RWPE2 (cell line): ENCODE results near the gene KRTAP10-4.
A peak's percentile ranks its signal among the peaks of the same experiment; 100 is the strongest.

Experiments
- ATAC-seq: fragments of 200-7000 bp; cut with Tn5 transposase; 3 replicates; pipeline ENCODE4 v1.9.1; 2021; ENCODE audit warnings: low read depth
- DNase-seq: peaks from one replicate; pipeline ENCODE4 v3.0.0-alpha.2; 2020; ENCODE audit warnings: low spot score
- H3K27ac ChIP-seq: fragments of 450-650 bp; 2 replicates; pipeline ENCODE4 v1.5.1; 2017; ENCODE audit warnings: mild to moderate bottlenecking; ENCODE audit not compliant: poor library complexity, severe bottlenecking
- H3K27me3 ChIP-seq: fragments of 250-450 bp; sonication (Bioruptor Pico); 2 replicates; pipeline ENCODE4 v1.5.1; 2021; ENCODE audit warnings: mild to moderate bottlenecking, moderate library complexity; ENCODE audit not compliant: insufficient read depth, poor library complexity, severe bottlenecking
- H3K36me3 ChIP-seq: fragments of 250-450 bp; sonication (Bioruptor Pico); 2 replicates; pipeline ENCODE4 v1.5.1; 2020; ENCODE audit warnings: low read depth, mild to moderate bottlenecking, moderate library complexity
- H3K4me1 ChIP-seq: fragments of 250-450 bp; sonication (Bioruptor Pico); 2 replicates; pipeline ENCODE4 v1.5.1; 2021; ENCODE audit warnings: mild to moderate bottlenecking, moderate library complexity; ENCODE audit not compliant: insufficient read depth, poor library complexity, severe bottlenecking
- H3K4me3 ChIP-seq: fragments of 250-450 bp; sonication (Bioruptor Pico); 2 replicates; pipeline ENCODE4 v1.5.1; 2021; ENCODE audit warnings: mild to moderate bottlenecking, moderate library complexity; ENCODE audit not compliant: severe bottlenecking
- H3K9me3 ChIP-seq: fragments of 250-450 bp; sonication (Bioruptor Pico); 2 replicates; pipeline ENCODE4 v1.5.1; 2021; ENCODE audit warnings: mild to moderate bottlenecking, moderate library complexity; ENCODE audit not compliant: severe bottlenecking
- CTCF ChIP-seq: fragments of 450-650 bp; IDR thresholded peaks from one replicate; pipeline ENCODE4 v1.5.1; 2017; ENCODE audit warnings: mild to moderate bottlenecking, moderate library complexity; ENCODE audit not compliant: poor library complexity, severe bottlenecking

KRTAP10-4 gene

DNA sequence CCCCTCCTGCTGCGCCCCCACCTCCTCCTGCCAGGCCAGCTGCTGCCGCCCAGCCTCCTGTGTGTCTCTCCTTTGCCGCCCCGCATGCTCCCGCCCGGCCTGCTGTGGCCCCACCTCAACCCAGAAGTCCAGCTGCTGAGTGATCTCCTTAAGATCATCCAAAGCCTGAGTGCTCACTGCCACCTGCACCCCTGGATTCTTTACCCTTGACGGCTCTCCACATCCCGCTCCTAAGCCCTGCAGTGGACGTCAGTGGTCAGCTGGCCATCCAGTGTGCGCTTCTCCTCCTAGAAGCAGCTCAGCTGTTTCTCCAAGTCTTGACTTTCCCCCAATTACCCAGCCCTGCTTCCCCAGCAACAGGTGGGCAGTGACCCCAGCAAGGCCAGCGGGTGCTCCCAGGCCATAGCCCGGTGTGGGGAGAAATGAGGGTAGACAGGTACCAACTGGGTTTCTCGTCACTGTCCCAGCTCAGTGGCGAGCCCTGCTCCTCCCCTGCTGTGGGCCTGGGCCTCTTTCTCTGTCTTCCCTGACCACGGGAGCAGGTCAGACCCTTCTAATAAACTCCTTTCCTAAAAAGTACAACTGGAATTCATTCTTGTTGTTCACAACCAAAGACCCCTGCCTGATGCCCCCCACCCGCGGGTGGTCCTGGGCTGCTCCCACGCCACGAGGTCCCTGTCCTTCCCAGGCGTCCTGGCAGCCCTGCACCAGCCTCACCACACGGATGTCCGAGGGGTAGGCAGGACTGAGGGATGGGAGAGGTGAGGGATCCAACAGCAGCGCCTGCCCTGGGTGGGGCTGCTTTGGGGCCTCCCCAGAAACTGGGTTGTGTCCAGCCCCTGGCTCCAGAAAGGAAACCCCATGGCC is 28.3 kb downstream of the KRTAP10-4 start:
- Histone ChIP-seq H3K27me3 (peaks cover 15% of the 10 kb centered on the region), H3K4me3 (no peak overlapping the region), H3K9me3 (no peaks in the 10 kb centered on the region), H3K4me1 (no peaks in the 10 kb centered on the region), H3K27ac (no peak overlapping the region), H3K36me3 (no peaks in the 10 kb centered on the region)
- DNase-seq, result peak; percentile 35
- no peak for TF ChIP-seq CTCF
- ATAC-seq, result no peak

DNA sequence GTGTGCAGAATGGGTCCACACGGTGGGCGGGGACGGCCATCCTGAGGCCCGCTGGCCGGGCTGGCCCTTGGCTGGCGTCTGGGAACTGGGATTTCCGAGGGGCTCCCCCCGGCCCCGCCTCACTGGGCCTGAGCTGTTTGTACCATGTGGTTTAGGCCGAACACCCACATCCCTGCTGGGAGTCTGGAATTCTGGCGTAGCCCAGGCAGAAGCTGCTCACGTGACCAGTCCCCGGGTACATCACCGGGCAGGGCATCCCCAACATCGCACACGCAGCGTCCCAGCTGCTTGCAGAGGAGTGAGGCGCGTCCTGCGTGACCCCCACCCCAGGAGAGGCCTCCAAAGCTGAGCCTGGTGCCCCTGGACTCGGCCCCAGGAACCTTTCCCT is 28.9 kb downstream of the KRTAP10-4 start:
- H3K4me1 ChIP-seq, result no peaks in the 10 kb centered on the region
- no peak overlapping the region for H3K27ac ChIP-seq
- no peaks in the 10 kb centered on the region for H3K36me3 ChIP-seq
- ATAC-seq (no peak), DNase-seq (no peak)
- no peak overlapping the region for H3K4me3 ChIP-seq
- H3K27me3 ChIP-seq, result peaks cover 15% of the 10 kb centered on the region
- H3K9me3 ChIP-seq, result no peaks in the 10 kb centered on the region
- no peak for TF ChIP-seq CTCF

- no peaks in the 10 kb centered on the region for H3K9me3 ChIP-seq
- H3K36me3 ChIP-seq, result no peaks in the 10 kb centered on the region
- no peak for TF ChIP-seq CTCF
- ATAC-seq, result no peak
- H3K27ac ChIP-seq, result no peak overlapping the region
- H3K27me3 ChIP-seq, result peaks cover 15% of the 10 kb centered on the region
- no peaks in the 10 kb centered on the region for H3K4me1 ChIP-seq
- peak; percentile 46 for DNase-seq
- H3K4me3 ChIP-seq, result no peak overlapping the region
These were observed 29.8 kb downstream of the KRTAP10-4 start for GRCh38 chr21:44603109-44603875.

GRCh38 chr21:44603911-44604310 is 30.4 kb downstream of the KRTAP10-4 start:
- H3K27ac ChIP-seq, result no peak overlapping the region
- DNase-seq, result peak; percentile 15
- no peak for TF ChIP-seq CTCF

More at GRCh38 chr21:44603911-44604310, 30.4 kb downstream of the KRTAP10-4 start:
- Histone ChIP-seq H3K36me3 (no peaks in the 10 kb centered on the region), H3K4me3 (no peak overlapping the region), H3K27me3 (peaks cover 15% of the 10 kb centered on the region), H3K4me1 (no peaks in the 10 kb centered on the region), H3K9me3 (no peaks in the 10 kb centered on the region)
- no peak for ATAC-seq
